GM10847 (cell line): ENCODE results near the gene UTP25.

Source experiments
- POLR2A ChIP-seq: IDR thresholded peaks from 2 replicates; pipeline ENCODE4 v1.6.1; 2011; ENCODE audit not compliant: insufficient read length; ENCODE audit errors: extremely low read depth

UTP25 gene

DNA sequence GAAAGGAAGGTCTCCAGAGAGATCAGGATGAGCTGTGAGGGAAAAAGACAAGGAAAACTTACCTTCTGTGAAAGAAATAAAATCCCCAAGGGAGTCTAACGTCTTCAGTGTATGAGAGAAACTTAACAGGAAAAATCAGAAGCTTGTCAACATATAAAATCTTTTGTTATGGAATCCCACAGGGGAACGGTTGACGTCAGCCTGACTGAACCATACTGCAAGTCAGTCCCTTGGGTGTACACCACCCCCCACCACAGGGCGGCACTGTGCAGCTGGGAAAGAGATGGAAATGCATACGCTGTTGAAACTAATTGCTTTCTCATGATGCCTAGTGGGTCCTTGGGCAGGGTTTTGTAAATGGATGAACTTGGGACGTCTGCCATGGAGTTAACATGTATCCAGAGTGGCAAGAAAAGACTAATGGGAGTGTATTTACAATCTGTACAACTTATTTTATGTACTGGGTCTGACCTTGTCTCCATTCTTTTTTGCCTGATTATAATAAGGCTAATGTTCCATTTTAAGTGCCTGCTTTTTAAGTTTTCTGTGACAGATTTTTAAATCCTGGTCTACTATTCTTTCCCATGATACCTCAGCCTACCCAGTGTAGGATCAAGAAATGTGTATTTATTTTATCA lies 22.7 kb downstream of the UTP25 start:
- no peak for TF ChIP-seq POLR2A

DNA sequence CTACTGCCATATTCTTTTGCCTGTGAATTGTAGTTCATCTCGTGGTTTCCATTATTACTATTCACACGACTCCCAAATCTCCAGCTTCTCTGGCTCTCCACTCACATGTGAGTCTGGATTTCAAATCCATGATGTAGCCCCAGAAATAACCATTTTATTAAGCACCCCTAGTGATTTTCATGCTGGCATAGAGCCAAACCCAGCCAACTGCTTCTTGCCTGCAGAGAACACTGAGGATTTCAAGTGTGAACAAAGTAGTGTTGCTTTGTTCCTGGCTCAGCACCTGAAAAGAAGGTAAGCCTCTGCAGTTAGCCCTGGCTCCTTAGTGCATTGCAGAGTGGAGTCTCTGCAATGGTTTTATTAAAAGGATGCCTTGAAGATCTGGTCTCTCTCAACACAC lies 25.9 kb downstream of the UTP25 start:
- no peak for TF ChIP-seq POLR2A

DNA sequence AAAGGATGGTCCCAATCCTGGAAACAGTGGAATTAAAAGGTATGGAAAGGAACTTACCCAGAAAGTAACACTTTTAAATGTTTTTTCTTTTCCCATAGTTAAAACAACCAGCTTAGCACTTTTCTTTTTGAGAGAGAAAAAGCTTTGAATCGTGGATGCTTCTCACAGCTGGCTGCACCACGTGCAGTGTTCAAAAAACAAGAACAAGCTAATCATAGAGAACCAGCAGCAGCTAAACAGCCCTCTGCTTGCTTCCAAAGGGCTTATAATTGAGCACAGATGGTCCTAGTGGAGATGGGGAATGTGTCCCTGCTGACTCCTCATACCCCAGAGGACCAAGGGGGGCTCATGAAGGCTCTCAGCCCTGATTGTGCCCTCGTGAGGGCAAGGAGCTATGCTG lies 26.4 kb downstream of the UTP25 start:
- TF ChIP-seq POLR2A, result no peak

DNA sequence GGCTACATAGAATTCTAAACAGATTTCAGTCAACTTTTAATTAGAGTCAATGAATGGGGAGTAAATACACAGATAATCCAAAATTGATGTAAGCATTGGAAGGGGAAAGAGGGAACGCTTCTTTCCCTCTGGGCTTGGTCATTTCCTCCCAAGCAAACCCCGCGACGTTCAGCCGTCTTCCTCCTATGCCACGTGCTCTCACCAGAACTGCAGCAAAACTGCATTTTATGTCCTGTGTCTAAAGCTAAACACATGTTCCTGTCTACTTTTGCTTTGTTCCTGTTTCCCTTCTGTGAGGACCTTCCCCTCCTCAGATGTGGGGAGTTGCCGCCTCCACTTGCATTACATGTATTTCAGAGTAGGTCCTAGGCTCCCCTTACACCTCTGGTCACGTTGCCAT lies 27.2 kb downstream of the UTP25 start:
- TF ChIP-seq POLR2A, result no peak

DNA sequence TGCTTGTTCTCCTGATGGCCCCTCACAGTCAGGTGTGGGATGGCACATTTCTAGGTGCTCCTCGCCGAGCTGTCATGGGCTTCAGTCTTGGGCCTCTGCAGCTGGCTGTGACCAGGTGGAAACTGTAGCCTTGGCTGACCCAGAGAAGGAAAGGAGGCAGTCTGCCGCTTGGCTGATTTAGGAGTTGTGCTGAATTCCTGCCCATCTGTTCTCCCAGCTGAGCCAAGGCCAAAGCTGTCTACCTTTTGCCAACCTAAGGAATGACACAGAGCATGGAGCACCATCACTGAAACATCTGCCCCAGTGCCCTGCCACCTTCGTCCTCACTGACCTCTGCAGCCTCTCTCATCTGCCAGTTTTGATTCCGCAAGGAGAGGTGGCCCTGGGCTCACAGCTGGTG lies 27.9 kb downstream of the UTP25 start:
- TF ChIP-seq POLR2A, result no peak

DNA sequence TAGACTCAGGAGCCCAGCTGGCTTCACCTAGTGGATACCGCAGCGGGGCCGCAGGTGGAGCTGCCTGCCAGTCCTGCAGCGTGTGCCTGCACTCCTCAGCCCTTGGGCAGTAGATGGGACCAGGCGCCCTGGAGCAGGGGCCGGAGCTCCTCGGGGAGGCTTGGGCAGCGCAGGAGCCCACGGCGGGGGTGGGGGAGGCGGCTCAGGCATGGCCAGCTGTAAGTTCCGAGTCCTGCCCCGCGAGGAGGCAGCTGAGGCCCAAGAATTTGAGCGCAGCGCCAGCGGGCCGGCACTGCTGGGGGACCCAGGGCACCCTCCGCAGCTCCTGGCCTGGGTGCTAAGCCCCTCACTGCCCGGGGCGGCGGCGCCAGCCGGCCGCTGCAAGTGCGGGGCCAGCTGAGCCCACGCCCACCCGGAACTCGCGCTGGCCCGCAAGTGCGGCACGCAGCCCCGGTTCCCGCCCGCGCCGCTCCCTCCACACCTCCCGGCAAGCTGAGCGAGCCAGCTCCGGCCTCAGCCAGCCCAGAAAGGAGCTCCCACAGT lies 30.9 kb downstream of the UTP25 start:
- no peak for TF ChIP-seq POLR2A

DNA sequence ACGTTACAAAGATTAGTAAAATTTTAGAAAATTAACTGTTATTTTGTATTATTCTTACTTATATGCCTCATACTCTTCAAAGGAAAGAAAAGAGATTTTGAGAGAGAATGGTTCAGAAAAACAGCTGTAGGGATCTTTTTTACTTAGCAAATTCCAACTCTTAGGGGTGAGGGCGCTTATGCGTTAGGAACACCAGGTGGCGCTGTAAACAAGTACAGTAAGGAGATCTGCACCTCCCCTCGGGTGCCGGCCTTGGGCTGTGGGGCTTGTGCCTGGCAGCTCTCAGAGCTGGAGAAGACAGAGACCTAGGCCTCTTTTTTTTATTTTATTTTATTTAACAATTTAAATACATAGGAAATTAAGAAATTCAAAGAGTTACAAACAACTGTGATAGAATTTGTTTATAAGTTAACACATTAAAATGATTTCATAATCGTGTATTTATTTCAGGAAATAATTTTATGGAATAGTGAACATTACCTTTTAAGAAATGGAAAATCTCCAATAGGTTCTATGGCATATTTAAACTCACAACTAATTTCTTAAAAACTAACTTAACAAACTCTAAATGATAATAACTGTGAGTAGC lies 32.6 kb downstream of the UTP25 start:
- no peak for TF ChIP-seq POLR2A

DNA sequence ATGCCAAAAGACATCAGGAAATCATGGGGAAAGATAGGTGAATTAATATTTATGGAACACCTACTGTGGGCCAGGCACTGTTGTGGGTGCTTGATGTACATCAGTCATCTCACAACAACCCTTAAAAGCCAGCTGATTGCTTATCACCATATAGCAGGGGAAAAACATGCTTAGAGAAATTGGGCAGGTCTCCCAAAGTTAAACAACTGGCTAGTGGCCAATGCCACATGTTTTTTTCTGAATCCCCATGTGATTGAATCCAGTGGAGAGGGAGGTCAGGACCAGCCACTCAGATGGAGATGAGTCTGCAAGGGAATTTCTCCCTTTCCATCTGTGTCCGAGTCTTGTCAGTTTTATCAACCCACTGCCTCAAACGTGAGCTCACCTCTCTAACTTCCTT lies 33.5 kb downstream of the UTP25 start:
- TF ChIP-seq POLR2A, result no peak

DNA sequence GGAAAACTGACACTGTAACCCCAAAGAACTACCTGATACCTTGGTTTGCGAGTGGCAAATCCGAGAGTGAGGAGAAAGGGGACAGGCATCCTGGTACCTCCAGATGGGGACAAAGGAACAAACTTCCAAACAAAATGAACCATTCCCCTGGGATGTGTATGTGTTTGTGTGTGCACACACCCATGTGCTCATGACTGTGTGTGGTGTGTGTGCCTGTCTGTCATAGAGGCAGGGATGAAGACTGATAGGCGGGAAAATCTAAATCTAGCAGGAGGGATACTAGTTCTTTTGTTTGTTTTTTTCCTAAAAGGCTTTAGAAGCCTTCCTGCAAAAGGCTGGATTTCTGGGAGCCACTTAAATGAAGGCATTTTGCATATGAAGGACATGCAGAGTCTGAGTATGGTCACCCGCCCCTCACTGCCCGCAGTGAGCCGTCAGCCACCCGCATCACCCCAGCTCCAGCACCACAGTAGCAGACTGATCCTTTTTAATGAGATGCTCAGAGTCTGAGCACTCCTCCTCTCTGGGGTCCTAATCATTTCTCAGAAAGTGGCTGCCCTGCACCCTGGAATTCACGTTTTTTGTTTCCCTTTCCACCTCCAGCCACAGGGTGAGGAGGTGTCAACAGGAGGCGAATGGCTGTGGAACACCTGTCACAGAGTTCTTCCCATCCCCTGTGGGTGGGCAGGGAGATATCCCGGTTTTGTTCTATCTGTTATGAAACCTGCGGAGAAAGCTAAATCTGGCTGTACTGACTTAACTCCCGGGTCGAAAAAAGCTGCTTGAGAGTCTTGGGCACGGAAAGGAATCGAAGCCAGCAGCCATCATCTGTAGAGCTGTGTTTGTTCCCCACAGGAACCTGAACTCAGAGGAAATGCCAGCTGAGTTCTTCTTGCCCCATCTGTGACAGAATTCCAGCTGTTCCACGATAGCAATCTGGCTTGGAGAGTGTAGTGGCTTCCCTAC lies 34.9 kb downstream of the UTP25 start:
- no peak for TF ChIP-seq POLR2A

DNA sequence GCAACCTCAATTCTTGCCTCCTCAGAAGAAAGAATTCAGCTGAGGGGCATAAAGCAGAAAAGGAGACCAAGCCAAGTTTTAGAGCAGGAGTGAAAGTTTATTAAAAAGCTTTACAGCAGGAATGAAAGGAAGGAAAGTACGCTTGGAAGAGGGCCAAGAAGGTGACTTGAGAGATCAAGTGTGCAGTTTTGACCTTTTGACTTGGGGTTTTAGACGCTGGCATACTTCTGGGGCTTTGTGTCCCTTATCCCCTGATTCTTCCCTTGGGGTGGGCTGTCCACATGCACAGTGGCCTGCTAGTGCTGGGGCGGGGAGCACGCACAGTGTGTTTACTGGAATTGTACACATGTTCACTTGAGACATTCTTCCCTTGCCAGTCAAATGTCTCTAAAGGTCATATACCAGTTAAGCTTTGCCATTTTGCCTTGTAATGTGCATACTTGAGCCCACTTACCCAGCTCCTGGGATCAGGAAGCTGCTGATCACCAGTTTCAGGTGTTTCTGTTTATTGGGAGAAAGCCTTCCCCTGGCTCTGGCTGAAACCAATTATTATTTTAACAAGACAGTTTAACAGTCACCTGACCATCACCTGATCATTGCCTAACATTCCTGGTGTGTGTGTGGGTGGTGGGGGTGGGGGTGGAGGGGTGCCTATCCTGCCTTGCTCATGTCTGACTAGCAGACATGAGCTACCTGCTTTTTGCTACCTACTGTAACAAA lies 36.2 kb downstream of the UTP25 start:
- TF ChIP-seq POLR2A, result no peak

DNA sequence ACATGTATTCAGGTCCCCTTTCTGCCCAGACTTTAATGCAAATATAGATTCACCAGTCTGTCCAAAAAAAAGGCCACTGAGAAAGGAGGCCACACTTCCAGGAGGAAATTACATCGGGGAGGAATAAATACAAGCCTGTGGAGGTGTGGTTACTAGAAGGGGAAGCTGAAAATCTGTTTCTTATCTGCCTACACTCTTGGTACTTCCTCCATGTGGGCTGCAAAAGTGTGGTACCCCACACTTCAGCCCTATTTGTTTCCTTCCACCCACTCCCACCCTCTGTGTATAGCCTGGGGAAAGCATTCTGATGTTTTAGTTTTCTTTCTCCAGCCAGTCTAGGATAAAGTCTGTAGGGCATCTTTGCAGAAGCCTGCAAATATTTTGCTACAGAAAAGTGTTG lies 38.4 kb downstream of the UTP25 start:
- no peak for TF ChIP-seq POLR2A

DNA sequence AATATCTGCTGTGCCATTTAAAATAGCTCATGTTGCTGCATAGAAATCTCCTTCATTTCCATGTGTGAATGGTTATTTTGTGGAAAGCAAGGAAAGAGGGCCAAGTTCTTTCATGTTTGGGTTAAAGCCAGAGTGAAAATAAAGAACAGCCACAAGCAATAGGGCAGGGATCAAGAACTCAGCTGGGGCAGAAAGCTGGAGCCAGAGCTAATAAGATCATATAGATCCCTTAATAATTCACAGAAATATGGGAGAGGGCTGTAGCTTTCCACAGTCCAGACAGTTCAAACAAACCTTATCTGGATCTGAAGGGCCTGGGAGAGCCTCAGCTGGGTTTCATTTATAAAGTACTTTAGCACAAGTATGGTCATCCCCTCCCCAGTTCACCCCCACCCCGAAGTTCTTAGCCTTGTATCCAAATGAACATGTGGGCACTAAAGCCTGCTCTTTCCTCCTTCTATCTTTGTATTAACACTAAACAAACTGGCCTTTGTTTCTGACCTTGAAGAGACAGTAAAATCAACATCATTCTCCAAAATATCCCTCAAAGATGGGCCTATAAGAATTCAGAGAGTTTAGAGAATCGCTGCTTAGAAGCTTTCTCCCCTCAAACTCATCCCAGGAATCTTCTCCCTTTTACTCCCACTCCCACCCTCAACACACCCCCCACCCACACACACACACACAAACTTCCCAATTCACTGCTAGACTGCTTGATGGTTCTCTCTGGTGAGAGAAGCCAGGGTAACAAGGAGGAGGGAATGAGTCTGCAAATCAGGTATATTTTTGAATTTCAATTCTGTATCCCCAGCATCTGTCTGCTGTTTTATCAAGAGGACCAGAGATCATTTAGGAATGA lies 41.7 kb downstream of the UTP25 start:
- TF ChIP-seq POLR2A, result no peak

DNA sequence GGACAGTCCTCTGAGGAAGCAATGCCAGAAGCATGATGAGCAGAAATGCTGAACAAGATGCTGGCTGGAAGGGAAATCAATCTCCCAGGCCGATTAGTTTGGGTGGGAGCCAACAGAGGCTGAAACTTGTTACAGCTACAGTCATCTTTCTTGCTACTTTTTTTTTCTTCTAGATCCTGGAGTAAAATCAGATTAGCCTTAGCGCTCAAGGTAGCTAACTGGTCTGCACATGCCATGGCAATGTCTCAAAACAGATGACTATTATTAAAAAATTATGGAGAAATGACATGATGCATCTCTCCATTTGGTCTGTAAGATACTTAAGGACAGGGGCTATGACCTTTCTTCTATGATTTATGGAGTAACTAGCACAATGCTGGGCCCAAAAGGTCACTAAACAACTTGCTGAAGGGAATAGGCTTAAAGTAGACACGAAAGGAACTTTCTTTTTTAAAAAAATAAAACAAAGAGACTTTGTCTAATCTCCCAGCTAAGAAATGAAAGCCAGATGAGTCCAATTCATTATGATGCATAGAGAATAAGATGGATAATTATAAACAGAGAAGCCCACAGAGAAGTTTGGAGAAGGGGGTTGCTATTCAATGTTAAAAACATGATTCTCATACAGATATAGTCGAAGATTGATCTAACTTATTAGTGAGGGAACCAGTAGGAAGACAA lies 42.5 kb downstream of the UTP25 start:
- TF ChIP-seq POLR2A, result no peak

DNA sequence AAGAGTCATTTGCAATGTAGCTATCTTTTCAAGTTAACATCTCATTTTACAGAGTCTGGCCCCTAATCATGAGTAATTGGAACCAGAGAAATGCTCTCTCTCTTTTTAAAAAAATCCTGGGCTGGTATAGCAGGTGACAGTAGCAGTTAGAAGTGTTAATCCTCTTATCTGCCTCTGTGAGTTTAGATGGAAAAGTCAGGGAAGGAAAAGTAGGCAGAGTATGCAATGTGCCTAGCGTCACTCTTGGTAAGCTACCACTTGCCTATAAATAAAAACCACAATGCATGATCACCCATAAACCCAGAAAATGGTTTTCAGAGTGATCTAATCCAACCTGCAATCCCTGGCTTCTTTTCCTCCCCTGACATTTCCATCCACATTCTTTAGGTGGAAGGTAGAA lies 43.2 kb downstream of the UTP25 start:
- no peak for TF ChIP-seq POLR2A
